ENCODE results near the gene GPR42.

Gene GPR42

GRCh38 chr19:35408284-35409171, 37.7 kb downstream of the GPR42 start:
- Histone ChIP-seq H3K4me1 (ENCODE audit: insufficient read depth, insufficient read length) (peaks cover 4% of the 10 kb centered on the region), H3K4me3 (ENCODE audit: insufficient read length, low read depth) (no peak overlapping the region), H3K9ac (ENCODE audit: insufficient read length, low read depth) (no peak overlapping the region), H3K27me3 (ENCODE audit: insufficient read depth, insufficient read length) (no peaks in the 10 kb centered on the region), H3K36me3 (ENCODE audit: insufficient read depth, insufficient read length, low read length) (no peaks in the 10 kb centered on the region), H3K9me3 (ENCODE audit: insufficient read depth, low read length) (no peaks in the 10 kb centered on the region)
- DNase-seq (ENCODE audit: low read depth, low spot score) = no peak
- TF ChIP-seq YY1 (IDR thresholded peaks at IDR 0.05; ENCODE audit: insufficient read depth, insufficient read length) (no peak), SUZ12 (IDR thresholded peaks at IDR 0.05; ENCODE audit: extremely low read depth, insufficient read depth, insufficient read length) (no peak), ZNF274 (IDR thresholded peaks at IDR 0.05; ENCODE audit: low read depth, low read length) (no peak)

GRCh38 chr19:35409191-35409590, 38.3 kb downstream of the GPR42 start:
- TF ChIP-seq ZNF274 (IDR thresholded peaks at IDR 0.05; ENCODE audit: low read depth, low read length) (no peak), SUZ12 (IDR thresholded peaks at IDR 0.05; ENCODE audit: extremely low read depth, insufficient read depth, insufficient read length) (no peak), YY1 (IDR thresholded peaks at IDR 0.05; ENCODE audit: insufficient read depth, insufficient read length) (no peak)
- no peak overlapping the region for H3K9ac ChIP-seq (ENCODE audit: insufficient read length, low read depth)
- H3K4me1 ChIP-seq (ENCODE audit: insufficient read depth, insufficient read length) = peaks cover 4% of the 10 kb centered on the region
- H3K36me3 ChIP-seq (ENCODE audit: insufficient read depth, insufficient read length, low read length) = no peaks in the 10 kb centered on the region
- H3K27me3 ChIP-seq (ENCODE audit: insufficient read depth, insufficient read length) = no peaks in the 10 kb centered on the region
- DNase-seq (ENCODE audit: low read depth, low spot score) = no peak
- H3K4me3 ChIP-seq (ENCODE audit: insufficient read length, low read depth) = no peak overlapping the region
- H3K9me3 ChIP-seq (ENCODE audit: insufficient read depth, low read length) = no peaks in the 10 kb centered on the region

GRCh38 chr19:35410487-35410886, 39.6 kb downstream of the GPR42 start:
- Histone ChIP-seq H3K36me3 (ENCODE audit: insufficient read depth, insufficient read length, low read length) (no peaks in the 10 kb centered on the region), H3K9me3 (ENCODE audit: insufficient read depth, low read length) (no peaks in the 10 kb centered on the region), H3K9ac (ENCODE audit: insufficient read length, low read depth) (no peak overlapping the region), H3K4me3 (ENCODE audit: insufficient read length, low read depth) (no peak overlapping the region), H3K27me3 (ENCODE audit: insufficient read depth, insufficient read length) (no peaks in the 10 kb centered on the region), H3K4me1 (ENCODE audit: insufficient read depth, insufficient read length) (no peaks in the 10 kb centered on the region)
- DNase-seq (ENCODE audit: low read depth, low spot score) = no peak
- TF ChIP-seq ZNF274 (IDR thresholded peaks at IDR 0.05; ENCODE audit: low read depth, low read length) (no peak), SUZ12 (IDR thresholded peaks at IDR 0.05; ENCODE audit: extremely low read depth, insufficient read depth, insufficient read length) (no peak), YY1 (IDR thresholded peaks at IDR 0.05; ENCODE audit: insufficient read depth, insufficient read length) (no peak)

GRCh38 chr19:35414442-35414841, 43.6 kb downstream of the GPR42 start:
- Histone ChIP-seq H3K9ac (ENCODE audit: insufficient read length, low read depth) (no peak overlapping the region), H3K27me3 (ENCODE audit: insufficient read depth, insufficient read length) (peaks cover 4% of the 10 kb centered on the region)

GRCh38 chr19:35416331-35416730, 45.5 kb downstream of the GPR42 start:
- TF ChIP-seq YY1 (IDR thresholded peaks at IDR 0.05; ENCODE audit: insufficient read depth, insufficient read length) (no peak), ZNF274 (IDR thresholded peaks at IDR 0.05; ENCODE audit: low read depth, low read length) (no peak), SUZ12 (IDR thresholded peaks at IDR 0.05; ENCODE audit: extremely low read depth, insufficient read depth, insufficient read length) (no peak)
- Histone ChIP-seq H3K9me3 (ENCODE audit: insufficient read depth, low read length) (no peaks in the 10 kb centered on the region), H3K9ac (ENCODE audit: insufficient read length, low read depth) (no peak overlapping the region), H3K27me3 (ENCODE audit: insufficient read depth, insufficient read length) (peaks cover 4% of the 10 kb centered on the region), H3K36me3 (ENCODE audit: insufficient read depth, insufficient read length, low read length) (no peaks in the 10 kb centered on the region), H3K4me3 (ENCODE audit: insufficient read length, low read depth) (no peak overlapping the region), H3K4me1 (ENCODE audit: insufficient read depth, insufficient read length) (no peaks in the 10 kb centered on the region)
- no peak for DNase-seq (ENCODE audit: low read depth, low spot score)

More at GRCh38 chr19:35414442-35414841, 43.6 kb downstream of the GPR42 start:
- H3K4me3 ChIP-seq (ENCODE audit: insufficient read length, low read depth) = no peak overlapping the region
- TF ChIP-seq SUZ12 (IDR thresholded peaks at IDR 0.05; ENCODE audit: extremely low read depth, insufficient read depth, insufficient read length) (no peak), ZNF274 (IDR thresholded peaks at IDR 0.05; ENCODE audit: low read depth, low read length) (no peak)
- H3K4me1 ChIP-seq (ENCODE audit: insufficient read depth, insufficient read length) = no peaks in the 10 kb centered on the region
- no peaks in the 10 kb centered on the region for H3K36me3 ChIP-seq (ENCODE audit: insufficient read depth, insufficient read length, low read length)
- no peaks in the 10 kb centered on the region for H3K9me3 ChIP-seq (ENCODE audit: insufficient read depth, low read length)
- no peak for DNase-seq (ENCODE audit: low read depth, low spot score)

DNA sequence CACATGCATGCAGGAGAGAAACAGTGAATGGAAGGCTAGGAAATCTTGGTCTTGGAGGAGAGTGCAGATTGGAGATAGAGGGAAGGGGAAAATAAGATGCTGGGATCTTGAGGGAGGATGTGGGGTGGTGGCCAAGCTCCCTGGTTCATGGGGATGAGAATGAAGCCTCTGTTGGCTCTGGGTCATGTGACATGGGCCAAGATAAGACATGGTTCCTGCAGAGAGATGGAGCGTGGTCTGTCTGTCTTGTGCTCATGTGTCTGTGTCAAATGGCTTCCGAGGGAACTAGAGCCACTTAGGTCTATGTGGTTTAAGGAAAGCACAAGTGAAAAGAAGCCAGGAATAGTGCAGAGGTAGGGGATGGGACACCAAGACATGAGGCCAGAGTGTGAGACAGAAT, 46.4 kb downstream of the GPR42 start:
- no peak overlapping the region for H3K9ac ChIP-seq (ENCODE audit: insufficient read length, low read depth)
- no peaks in the 10 kb centered on the region for H3K9me3 ChIP-seq (ENCODE audit: insufficient read depth, low read length)
- no peak for DNase-seq (ENCODE audit: low read depth, low spot score)
- no peaks in the 10 kb centered on the region for H3K4me1 ChIP-seq (ENCODE audit: insufficient read depth, insufficient read length)
- H3K4me3 ChIP-seq (ENCODE audit: insufficient read length, low read depth) = no peak overlapping the region
- no peaks in the 10 kb centered on the region for H3K36me3 ChIP-seq (ENCODE audit: insufficient read depth, insufficient read length, low read length)
- H3K27me3 ChIP-seq (ENCODE audit: insufficient read depth, insufficient read length) = peaks cover 4% of the 10 kb centered on the region
- TF ChIP-seq YY1 (IDR thresholded peaks at IDR 0.05; ENCODE audit: insufficient read depth, insufficient read length) (no peak), ZNF274 (IDR thresholded peaks at IDR 0.05; ENCODE audit: low read depth, low read length) (no peak), SUZ12 (IDR thresholded peaks at IDR 0.05; ENCODE audit: extremely low read depth, insufficient read depth, insufficient read length) (no peak)

- H3K9ac ChIP-seq (ENCODE audit: insufficient read length, low read depth) = no peak overlapping the region
- no peaks in the 10 kb centered on the region for H3K9me3 ChIP-seq (ENCODE audit: insufficient read depth, low read length)
- no peaks in the 10 kb centered on the region for H3K4me1 ChIP-seq (ENCODE audit: insufficient read depth, insufficient read length)
- H3K36me3 ChIP-seq (ENCODE audit: insufficient read depth, insufficient read length, low read length) = no peaks in the 10 kb centered on the region
- TF ChIP-seq ZNF274 (IDR thresholded peaks at IDR 0.05; ENCODE audit: low read depth, low read length) = no peak
- no peak for TF ChIP-seq YY1 (IDR thresholded peaks at IDR 0.05; ENCODE audit: insufficient read depth, insufficient read length)
- no peak for TF ChIP-seq SUZ12 (IDR thresholded peaks at IDR 0.05; ENCODE audit: extremely low read depth, insufficient read depth, insufficient read length)
- no peak overlapping the region for H3K4me3 ChIP-seq (ENCODE audit: insufficient read length, low read depth)
- peaks cover 4% of the 10 kb centered on the region for H3K27me3 ChIP-seq (ENCODE audit: insufficient read depth, insufficient read length)
- no peak for DNase-seq (ENCODE audit: low read depth, low spot score)
These were observed 47.1 kb downstream of the GPR42 start for GRCh38 chr19:35417713-35418534.

All from NT2/D1 (cell line).